Osteoblast (primary cell): Measurements from ENCODE around the gene SLC22A15. TPM values are rescaled to one million over a fixed set of nuclear protein-coding genes. Genes with fewer than 3 reads are reported as not detected.

Source experiments
- DNase-seq: peaks from one replicate; pipeline ENCODE4 v3.0.0; 2011; ENCODE audit warnings: low spot score, mixed read lengths; ENCODE audit not compliant: insufficient read length; ENCODE audit errors: missing footprints
- H2AFZ ChIP-seq: 2 replicates; pipeline ENCODE4 v1.6.0; 2011; ENCODE audit warnings: mild to moderate bottlenecking, low read length
- H3K27ac ChIP-seq: 2 replicates; pipeline ENCODE4 v1.5.1; 2011; ENCODE audit warnings: mild to moderate bottlenecking, low read depth, low read length, moderate library complexity
- H3K27me3 ChIP-seq: 2 replicates; pipeline ENCODE4 v1.6.0; 2012; ENCODE audit warnings: mild to moderate bottlenecking, control low read depth, inconsistent platforms, low read length, moderate library complexity; ENCODE audit not compliant: insufficient read depth
- H3K36me3 ChIP-seq: 2 replicates; pipeline ENCODE4 v1.5.1; 2011; ENCODE audit warnings: mild to moderate bottlenecking, low read length, control low read depth, moderate library complexity; ENCODE audit not compliant: insufficient read depth
- H3K4me1 ChIP-seq: 2 replicates; pipeline ENCODE4 v1.5.1; 2011; ENCODE audit warnings: mild to moderate bottlenecking, low read length, control low read depth, moderate library complexity; ENCODE audit not compliant: insufficient read depth
- H3K4me2 ChIP-seq: 2 replicates; pipeline ENCODE4 v1.6.0; 2011; ENCODE audit warnings: mild to moderate bottlenecking, low read length; ENCODE audit not compliant: insufficient read depth
- H3K4me3 ChIP-seq: fragments of 200-600 bp; sonication (generic); 3 replicates; pipeline ENCODE4 v1.5.1; 2012; ENCODE audit warnings: mild to moderate bottlenecking, low read length, inconsistent platforms; ENCODE audit not compliant: insufficient read depth
- H3K79me2 ChIP-seq: 2 replicates; pipeline ENCODE4 v1.6.0; 2012; ENCODE audit warnings: mild to moderate bottlenecking, low read length, control low read depth, inconsistent platforms; ENCODE audit not compliant: insufficient read depth
- H3K9me3 ChIP-seq: 2 replicates; pipeline ENCODE4 v1.5.1; 2011; ENCODE audit warnings: low read depth, low read length, control low read depth
- H4K20me1 ChIP-seq: 2 replicates; pipeline ENCODE4 v1.6.0; 2012; ENCODE audit warnings: mild to moderate bottlenecking, low read length, control low read depth; ENCODE audit not compliant: insufficient read depth
- CTCF ChIP-seq: IDR thresholded peaks from 2 replicates; pipeline ENCODE4 v1.5.1; 2011; ENCODE audit warnings: mild to moderate bottlenecking, low read depth, low read length, moderate library complexity; ENCODE audit errors: extremely low read depth
- total RNA-seq: library from RNA; depleted of rRNA; stranded (reverse); fragments of >200 nt; gene quantifications from 2 replicates; pipeline ENCODE4 v1.2.3, GENCODE V29; 2012

The SLC22A15 gene
- total RNA-seq, 1 donor, result 14.5 TPM

- no peak overlapping the region for H3K4me3 ChIP-seq
- no peaks in the 10 kb centered on the region for H3K9me3 ChIP-seq
- TF ChIP-seq CTCF, result no peak
- no peak for DNase-seq
- H4K20me1 ChIP-seq, result no peaks in the 10 kb centered on the region
- no peaks in the 10 kb centered on the region for H3K79me2 ChIP-seq
- peaks cover 3% of the 10 kb centered on the region for H3K36me3 ChIP-seq
- H3K27ac ChIP-seq, result no peak overlapping the region
- H3K4me1 ChIP-seq, result no peaks in the 10 kb centered on the region
- no peaks in the 10 kb centered on the region for H3K27me3 ChIP-seq
- H3K4me2 ChIP-seq, result no peak overlapping the region
- H2AFZ ChIP-seq, result no peak overlapping the region
These were observed 55.1 kb downstream of the SLC22A15 start for GRCh38 chr1:116031302-116031835.

- H3K79me2 ChIP-seq, result no peaks in the 10 kb centered on the region
- H3K4me1 ChIP-seq, result no peaks in the 10 kb centered on the region
- TF ChIP-seq CTCF, result no peak
- H3K36me3 ChIP-seq, result no peaks in the 10 kb centered on the region
- no peaks in the 10 kb centered on the region for H3K9me3 ChIP-seq
- no peak overlapping the region for H3K4me3 ChIP-seq
- no peak overlapping the region for H3K27ac ChIP-seq
- H2AFZ ChIP-seq, result no peak overlapping the region
- H4K20me1 ChIP-seq, result no peaks in the 10 kb centered on the region
- H3K4me2 ChIP-seq, result no peak overlapping the region
- H3K27me3 ChIP-seq, result no peaks in the 10 kb centered on the region
- DNase-seq, result no peak
These were observed 57.0 kb downstream of the SLC22A15 start for GRCh38 chr1:116033322-116033721.

GRCh38 chr1:116036255-116036654 is 59.9 kb downstream of the SLC22A15 start:
- no peaks in the 10 kb centered on the region for H3K36me3 ChIP-seq

GRCh38 chr1:116038679-116039078 is 62.4 kb downstream of the SLC22A15 start:
- H2AFZ ChIP-seq, result no peak overlapping the region
- no peak for TF ChIP-seq CTCF
- no peak overlapping the region for H3K4me2 ChIP-seq
- H3K27ac ChIP-seq, result no peak overlapping the region
- no peaks in the 10 kb centered on the region for H4K20me1 ChIP-seq
- no peak overlapping the region for H3K4me3 ChIP-seq
- H3K4me1 ChIP-seq, result no peaks in the 10 kb centered on the region
- no peaks in the 10 kb centered on the region for H3K27me3 ChIP-seq
- no peaks in the 10 kb centered on the region for H3K9me3 ChIP-seq
- DNase-seq, result no peak
- no peaks in the 10 kb centered on the region for H3K36me3 ChIP-seq
- no peaks in the 10 kb centered on the region for H3K79me2 ChIP-seq

More at GRCh38 chr1:116036255-116036654, 59.9 kb downstream of the SLC22A15 start:
- no peak overlapping the region for H3K4me3 ChIP-seq
- DNase-seq, result no peak
- no peak for TF ChIP-seq CTCF
- no peaks in the 10 kb centered on the region for H3K79me2 ChIP-seq
- no peaks in the 10 kb centered on the region for H3K9me3 ChIP-seq
- H3K27ac ChIP-seq, result no peak overlapping the region
- no peaks in the 10 kb centered on the region for H3K27me3 ChIP-seq
- H2AFZ ChIP-seq, result no peak overlapping the region
- H4K20me1 ChIP-seq, result no peaks in the 10 kb centered on the region
- no peak overlapping the region for H3K4me2 ChIP-seq
- no peaks in the 10 kb centered on the region for H3K4me1 ChIP-seq
